Activated CD4-positive, alpha-beta T cell treated with anti-CD3 and anti-CD28 coated beads for 4 hours (primary cell): ENCODE results near the gene TRIP12.
"Not testable (repeated sequence)": the region's sequence is repeated elsewhere in the genome, so short reads cannot be mapped to it uniquely, and the experiment has no call there.

ENCODE experiments used
- DNase-seq, 2 donors: peaks; one replicate each; pipeline ENCODE4 v3.0.0-alpha.2; 2020

The TRIP12 gene

GRCh38 chr2:229873123-229873581 is 48.7 kb downstream of the TRIP12 start:
- DNase-seq: no peak

DNA sequence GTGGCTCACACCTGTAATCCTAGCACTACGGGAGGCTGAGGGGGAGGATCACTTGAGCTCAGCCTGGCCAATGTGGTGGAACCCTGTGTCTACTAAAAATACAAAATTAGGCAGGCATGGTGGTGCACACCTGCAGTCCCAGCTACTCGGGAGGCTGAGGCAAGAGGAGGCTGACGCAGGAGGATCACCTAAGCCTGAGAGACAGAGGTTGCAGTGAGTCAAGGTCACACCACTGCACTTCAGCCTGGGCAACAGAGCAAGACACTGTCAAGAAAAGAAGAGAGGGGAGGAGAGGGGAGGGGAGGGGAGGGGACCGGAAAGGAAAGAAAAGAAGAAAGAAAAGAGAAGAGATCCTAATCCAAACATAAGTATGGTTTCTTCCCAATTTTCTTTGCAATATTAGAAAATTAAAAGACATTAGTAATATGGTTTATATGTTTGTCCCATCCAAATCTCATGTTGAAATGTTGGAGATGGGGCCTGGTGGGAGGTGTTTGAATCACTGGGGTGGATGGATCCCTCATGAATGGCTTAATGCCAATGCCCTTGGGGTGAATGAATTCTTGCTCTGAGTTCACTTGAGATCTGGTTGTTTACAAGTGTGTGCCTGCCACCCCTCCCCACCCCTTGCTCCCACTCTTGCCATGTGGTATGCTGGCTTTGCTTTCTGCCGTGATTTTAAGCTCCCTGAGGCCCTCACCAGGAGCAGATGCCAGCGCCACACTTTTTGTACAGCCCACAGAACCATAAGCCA is 50.7 kb downstream of the TRIP12 start:
- no peak for DNase-seq

GRCh38 chr2:229869226-229869625 is 52.6 kb downstream of the TRIP12 start:
- DNase-seq: no peak

DNA sequence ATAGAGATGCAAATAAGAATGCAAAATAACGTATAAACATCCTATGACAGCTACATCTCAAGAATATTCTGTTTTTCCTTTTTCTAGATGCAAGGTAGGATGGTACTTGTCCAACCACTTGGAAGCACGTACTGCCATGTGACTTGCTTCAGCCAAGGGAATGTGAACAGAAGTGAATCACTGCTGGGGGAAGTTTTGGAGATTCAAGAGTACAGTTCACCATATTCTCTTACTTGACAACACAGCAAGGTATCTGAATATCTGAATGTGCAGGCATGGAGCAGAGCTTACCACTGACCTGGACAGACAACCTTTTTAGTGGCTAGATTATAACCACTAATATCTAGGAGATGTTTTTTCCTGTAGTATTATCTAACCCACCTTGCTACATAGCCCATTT is 53.0 kb downstream of the TRIP12 start:
- DNase-seq: no peak

DNA sequence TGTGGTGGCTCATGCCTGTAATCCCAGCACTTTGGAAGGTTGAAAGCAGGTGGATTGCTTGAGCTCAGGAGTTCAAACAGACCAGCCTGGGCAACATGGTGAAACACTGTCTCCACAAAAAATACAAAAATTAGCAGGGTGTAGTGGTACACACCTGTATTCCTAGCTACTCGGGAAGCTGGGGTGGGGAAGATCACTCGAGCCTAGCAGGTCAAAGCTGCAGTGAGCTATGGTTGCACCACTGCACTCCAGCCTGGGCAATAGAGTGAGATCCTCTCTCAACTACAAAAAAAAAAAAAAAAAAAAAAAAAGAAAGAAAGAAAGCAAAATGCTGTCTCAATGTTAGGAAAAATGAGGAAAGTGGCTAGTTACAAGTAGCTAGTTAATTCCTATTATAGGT is 56.8 kb downstream of the TRIP12 start:
- no peak for DNase-seq

GRCh38 chr2:229861431-229861830 is 60.4 kb downstream of the TRIP12 start:
- no peak for DNase-seq

DNA sequence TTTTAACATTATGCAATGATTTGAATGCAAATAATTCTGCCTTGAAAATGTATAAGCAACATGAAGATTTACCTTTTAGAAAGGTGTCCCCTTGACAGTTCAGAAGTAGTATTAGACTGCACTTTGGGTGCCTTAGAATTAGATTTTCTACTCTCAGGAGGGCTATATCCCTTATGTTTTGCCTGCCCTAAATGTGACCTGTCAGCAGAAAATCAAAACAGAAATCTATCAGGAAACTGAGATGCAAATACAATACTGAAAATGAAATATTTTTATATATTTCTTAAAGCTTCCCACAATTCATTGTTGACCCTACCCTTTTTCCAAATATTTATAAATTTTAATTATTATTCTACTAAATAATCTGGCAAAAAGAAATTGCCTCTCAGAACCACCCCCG is 61.5 kb downstream of the TRIP12 start:
- no peak for DNase-seq

GRCh38 chr2:229858351-229858750 is 63.5 kb downstream of the TRIP12 start:
- no peak for DNase-seq

GRCh38 chr2:229857634-229858033 is 64.2 kb downstream of the TRIP12 start:
- DNase-seq: no peak

GRCh38 chr2:229856413-229856812 is 65.4 kb downstream of the TRIP12 start:
- DNase-seq: no peak

DNA sequence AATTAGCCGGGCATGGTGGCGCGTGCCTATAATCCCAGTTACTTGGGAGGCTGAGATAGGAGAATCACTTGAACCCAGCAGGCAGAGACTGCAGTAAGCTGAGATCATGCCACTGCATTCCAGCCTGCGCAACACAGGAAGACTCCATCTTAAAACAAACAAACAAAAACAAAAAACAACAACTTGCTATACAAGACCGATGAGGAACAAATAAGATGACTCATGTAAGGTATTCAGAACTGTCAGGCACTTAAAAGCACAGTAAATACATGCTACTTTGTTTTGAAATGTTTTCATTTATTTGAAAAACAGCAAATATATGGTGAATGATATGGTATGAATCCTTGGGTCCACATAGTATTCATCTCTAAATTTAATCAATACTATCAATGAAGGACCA is 66.7 kb downstream of the TRIP12 start:
- no peak for DNase-seq

DNA sequence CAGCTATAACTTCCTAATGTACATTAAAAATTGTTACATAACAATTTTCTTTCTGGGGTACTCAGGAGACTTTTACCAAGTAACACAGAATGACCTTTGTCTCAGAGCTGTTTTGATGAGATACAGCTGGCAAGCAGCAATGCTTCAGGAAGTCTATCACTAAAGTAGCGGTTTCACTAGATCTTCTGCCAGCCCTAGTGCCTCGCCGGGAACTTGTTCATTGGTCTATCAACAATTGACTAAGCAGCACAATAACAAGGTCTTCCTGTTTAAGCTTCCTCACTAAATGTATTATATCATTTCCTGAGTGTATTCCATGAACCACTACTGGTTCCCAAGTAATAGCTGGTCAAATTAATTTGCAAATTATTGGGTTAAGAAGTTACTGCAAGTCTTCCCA is 69.2 kb downstream of the TRIP12 start:
- peak; percentile 53 to 60 for DNase-seq

- DNase-seq: no peak
Measured at GRCh38 chr2:229851870-229852269, 69.9 kb downstream of the TRIP12 start.

DNA sequence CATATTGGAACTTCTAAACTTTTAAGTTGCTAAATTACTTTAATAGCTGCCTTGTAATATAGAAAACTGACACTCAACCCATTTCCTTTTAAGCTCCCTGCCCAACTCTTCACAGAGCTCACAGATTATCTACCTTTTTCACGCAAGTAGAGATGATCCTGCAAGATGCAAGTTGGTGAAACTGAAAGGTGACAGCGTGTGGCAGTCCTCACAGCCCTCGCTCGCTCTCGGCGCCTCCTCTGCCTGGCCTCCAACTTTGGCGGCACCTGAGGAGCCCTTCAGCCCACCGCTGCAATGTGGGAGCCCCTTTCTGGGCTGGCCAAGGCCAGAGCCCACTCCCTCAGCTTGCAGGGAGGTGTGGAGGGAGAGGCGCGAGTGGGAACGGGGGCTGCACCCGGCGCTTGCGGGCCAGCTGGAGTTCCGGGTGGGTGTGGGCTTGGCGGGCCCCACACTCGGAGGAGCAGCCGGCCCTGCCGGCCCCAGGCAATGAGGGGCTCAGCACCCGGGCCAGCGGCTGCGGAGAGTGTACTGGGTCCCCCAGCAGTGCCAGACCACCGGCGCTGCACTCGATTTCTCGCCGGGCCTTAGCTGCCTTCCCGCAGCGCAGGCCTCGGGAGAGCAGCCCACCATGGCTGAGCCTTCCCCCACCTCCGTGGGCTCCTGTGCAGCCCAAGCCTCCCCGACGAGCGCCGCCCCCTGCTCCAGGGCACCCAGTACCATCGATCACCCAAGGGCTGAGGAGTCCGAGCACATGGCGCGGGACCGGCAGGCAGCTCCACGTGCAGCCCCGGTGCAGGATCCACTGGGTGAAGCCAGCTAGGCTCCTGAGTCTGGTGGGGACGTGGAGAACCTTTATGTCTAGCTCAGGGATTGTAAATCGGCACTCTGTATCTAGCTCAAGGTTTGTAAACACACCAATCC is 71.2 kb downstream of the TRIP12 start:
- DNase-seq: not testable (repeated sequence)

- no peak for DNase-seq
Measured at GRCh38 chr2:229849073-229849472, 72.7 kb downstream of the TRIP12 start.

- DNase-seq: no peak
Measured at GRCh38 chr2:229843613-229844012, 78.2 kb downstream of the TRIP12 start.

DNA sequence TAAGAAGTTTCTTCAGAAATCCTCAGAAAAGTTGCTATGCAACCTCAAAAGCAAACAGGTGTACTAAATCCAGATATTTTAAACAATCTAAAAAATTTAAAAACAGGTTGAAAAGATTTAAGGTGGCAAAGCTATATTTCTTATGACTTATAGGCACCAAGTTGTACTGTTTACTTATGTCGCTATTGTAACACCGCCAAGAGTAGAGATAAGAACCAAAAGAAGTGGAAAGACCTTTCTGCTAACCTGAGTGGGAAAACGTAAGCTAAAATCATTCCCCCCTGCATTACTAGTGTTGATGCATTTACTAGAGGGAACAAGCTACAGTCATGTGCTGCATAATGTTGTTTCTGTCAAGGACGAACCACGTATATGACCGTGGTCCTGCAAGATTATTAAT is 83.1 kb downstream of the TRIP12 start:
- no peak for DNase-seq

GRCh38 chr2:229836847-229837246 is 85.0 kb downstream of the TRIP12 start:
- DNase-seq: no peak

DNA sequence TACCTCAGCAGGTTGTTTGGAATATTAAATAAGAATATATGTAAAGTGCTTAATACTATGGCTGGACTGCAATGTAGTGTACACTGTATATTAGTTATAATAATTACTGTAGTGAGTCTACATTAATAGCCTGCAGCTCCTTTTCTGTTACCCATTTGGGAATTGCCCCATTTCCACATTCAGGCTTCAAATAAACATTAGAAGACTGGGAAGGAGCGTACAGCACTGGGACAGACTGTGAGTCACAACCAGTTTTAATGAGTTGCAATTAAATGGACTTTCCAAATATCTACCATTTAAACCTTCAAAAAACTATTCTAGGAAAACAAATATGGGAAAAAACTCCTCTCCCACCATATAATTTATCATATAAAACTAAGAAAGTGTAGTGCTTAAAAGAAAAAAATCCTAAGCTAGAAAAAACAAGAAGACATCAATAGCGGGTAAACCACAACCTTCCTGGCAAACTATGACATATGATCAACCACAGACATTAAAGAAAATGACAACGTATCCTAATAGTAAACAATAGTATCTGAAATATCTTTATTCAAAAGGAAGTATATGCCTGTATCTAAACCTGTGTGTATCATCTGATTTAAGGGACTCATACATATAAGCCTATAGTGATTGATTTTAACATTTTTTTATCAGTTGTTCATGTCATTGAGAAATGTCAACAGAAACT is 86.1 kb downstream of the TRIP12 start:
- DNase-seq: peak in 1 of 2 donors; percentile 15

DNA sequence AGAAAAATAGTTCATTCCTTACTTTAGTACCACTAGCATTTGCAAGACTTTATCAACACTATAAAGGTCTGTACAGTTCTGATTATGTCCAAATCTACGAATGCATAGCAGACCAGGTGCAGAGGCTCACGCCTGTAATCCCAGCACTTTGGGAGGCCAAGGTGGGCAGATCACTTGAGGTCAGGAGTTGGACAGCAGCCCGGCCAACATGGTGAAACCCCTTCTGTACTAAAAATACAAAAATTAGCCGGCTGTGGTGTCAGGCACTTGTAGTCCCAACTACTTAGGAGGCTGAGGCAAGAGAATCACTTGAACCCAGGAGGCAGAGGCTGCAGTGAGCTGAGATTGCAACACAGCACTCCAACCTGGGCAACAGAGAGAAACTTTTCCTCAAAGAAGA is 87.4 kb downstream of the TRIP12 start:
- not testable (repeated sequence) for DNase-seq

DNA sequence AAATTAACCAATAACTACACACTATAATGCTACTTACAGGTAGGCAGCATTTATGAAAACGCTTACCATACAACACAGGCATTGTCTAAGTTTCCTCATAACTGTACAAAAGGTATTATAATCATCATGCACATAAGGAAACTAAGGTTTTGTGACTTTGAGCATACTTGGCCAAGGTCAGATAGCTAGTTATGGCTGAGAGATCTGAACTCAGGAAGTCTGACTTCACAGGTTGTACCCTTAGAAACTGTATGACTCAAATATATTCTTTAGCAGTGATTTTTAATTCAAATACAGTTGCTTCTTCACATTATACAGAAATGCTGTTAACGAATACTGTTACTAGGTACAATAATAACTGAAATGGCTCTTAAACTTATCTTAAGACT is 89.3 kb downstream of the TRIP12 start:
- no peak for DNase-seq

- DNase-seq: no peak
Measured at GRCh38 chr2:229831805-229832509, 89.9 kb downstream of the TRIP12 start.

GRCh38 chr2:229825476-229825875 is 96.3 kb downstream of the TRIP12 start:
- no peak for DNase-seq
